GM19455 (cell line): ENCODE data around the gene MAS1L.

ENCODE experiments used
- ATAC-seq: cut with Tn5 transposase; IDR thresholded peaks from one replicate; pipeline ENCODE4 v1.9.1; 2021; ENCODE audit not compliant: unreplicated experiment

MAS1L gene, protein sequence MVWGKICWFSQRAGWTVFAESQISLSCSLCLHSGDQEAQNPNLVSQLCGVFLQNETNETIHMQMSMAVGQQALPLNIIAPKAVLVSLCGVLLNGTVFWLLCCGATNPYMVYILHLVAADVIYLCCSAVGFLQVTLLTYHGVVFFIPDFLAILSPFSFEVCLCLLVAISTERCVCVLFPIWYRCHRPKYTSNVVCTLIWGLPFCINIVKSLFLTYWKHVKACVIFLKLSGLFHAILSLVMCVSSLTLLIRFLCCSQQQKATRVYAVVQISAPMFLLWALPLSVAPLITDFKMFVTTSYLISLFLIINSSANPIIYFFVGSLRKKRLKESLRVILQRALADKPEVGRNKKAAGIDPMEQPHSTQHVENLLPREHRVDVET

DNA sequence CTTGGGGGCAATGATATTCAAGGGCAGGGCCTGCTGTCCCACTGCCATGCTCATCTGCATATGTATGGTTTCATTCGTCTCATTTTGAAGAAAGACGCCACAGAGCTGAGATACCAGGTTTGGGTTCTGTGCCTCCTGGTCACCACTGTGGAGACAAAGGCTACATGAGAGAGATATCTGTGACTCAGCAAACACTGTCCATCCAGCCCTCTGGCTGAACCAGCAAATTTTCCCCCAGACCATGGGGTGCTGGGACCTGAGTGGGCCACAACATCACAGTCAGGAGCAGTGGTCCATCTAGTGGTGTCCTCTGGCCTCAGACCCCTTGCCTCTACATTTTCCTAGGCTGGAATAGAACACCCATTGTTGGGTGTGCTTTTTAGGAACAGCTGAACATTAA, at the start of gene MAS1L:
Gene MAS1L, minus strand, starts transcription at position 297 of the 400 bp plus-strand sequence. Its CDS starts 54 bp downstream, at position 243.
- no peak for ATAC-seq

DNA sequence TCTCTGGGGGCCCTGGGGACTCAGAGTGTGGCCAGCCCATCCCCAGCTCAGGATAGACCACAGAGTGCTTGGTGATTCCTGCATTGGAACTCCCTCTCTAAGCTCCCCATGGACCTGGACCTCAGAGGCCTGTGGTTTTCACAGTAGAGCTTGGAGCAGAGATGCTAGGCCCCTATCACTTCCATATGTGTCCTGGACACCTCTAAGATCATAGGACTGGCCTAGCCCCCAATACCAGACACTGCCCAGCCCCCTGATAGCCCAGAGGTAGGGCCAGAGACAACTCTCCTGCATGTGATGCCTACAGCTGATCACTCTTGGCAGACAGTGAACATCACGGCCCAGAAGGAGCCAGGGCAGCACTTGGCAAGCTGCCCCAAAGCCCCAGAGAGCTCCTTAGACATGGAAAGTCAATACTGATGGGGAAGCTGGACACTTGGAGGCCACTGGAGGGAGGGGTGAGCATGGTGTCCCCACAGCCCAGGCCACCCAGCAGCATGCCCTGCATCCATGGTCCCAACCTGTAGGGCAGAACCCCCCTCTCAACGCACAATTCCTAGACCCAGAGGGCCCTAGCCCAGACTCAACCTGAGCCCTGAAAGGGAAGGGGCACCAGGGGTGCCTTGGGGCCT, 44.7 kb upstream of the MAS1L start:
- ATAC-seq, result no peak

DNA sequence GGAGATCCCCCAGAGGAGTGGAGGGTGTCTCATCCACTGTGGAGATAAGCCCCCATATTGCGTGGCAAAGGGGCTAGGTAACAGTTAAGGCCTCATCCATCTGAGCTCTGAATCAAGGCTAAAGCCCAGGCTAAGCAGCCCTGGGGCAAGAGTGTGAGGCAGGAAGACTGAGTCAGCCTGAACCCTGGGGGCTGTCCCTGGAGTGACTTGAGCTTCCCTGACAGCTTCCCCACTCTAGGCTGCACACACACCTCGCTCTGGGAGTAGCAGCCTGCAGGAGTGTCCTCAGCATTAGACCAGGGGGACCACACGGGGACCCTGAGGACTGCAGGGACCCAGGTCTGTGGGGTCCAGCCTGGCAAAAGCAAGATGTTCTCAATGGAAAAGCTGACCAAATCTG, 43.9 kb upstream of the MAS1L start:
- no peak for ATAC-seq

DNA sequence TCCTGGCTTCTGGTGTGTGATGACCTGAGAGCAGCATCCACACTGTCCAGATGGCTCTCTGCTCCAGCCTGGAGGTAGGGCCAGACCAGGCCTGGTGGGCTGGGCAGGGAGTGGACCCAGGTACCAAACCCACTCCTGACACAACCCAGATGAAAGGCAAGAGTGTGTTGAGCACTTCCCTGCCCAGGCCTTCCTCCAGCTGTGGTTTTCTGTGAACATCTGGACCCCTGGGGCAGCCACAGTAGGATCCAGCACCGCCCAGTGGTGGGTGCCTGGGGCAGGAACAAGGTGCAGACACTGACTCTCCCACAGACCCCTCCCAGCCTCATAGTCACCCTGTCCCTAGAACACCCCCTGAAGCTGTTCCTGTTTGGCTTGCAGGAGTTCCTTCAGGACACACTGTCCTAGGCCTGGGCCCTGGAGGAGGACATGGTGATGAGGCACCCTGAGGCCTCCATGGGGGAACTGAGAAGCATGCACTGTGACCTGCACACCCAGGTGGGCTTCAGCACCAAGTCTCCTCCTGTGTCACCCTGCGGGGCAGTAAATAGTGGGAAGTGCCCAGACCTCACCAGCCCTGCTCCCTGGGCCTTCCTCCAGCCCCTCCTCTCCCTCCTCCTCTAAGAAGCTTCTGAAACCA, 43.0 kb upstream of the MAS1L start:
- no peak for ATAC-seq

DNA sequence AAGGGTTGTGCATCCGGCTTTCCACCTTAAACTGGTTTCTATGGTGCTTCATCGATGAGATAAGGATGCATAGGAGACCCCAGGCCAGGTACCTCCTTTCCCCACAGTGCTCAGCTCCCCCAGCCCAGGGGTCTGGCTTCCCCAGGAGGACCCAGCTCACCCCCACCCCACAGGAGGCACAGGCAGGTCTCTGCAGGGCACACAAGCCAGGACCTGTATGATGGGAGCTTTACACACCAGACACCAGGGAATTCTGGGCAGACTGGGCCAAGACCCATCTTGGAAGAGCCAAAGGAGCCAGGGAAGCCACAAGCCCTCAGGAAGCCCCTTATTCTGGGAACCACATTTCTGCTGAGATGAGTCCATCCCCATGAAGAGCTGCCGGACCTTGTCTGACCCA, 42.2 kb upstream of the MAS1L start:
- ATAC-seq, result no peak

DNA sequence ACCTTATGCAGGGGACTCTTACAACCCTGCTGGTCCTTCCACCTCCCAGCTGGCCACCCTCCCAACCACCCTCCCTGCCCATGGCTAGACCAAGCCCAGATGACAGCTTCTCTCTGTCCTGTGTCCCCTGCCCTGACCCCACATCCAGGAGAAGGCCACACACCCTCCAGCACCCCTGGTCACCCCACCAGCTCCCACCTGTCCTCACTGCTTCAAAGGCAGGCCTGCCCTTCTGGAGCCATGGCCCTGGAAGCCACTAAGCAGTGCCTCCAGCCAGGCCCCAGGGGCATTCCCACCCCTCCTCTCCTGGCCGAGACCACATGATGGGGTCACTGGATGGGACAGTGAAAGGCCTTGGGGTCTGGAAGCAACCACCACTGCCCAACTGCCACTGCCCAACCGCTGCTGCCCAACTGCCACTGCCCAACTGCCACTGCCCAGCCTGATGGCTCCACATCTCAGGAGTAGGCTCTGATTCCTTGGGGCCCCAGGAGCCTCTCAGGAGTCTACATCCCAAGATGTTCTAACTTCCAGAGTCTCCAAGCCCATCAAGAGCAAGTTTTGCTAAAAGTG, 41.3 kb upstream of the MAS1L start:
- ATAC-seq, result no peak

DNA sequence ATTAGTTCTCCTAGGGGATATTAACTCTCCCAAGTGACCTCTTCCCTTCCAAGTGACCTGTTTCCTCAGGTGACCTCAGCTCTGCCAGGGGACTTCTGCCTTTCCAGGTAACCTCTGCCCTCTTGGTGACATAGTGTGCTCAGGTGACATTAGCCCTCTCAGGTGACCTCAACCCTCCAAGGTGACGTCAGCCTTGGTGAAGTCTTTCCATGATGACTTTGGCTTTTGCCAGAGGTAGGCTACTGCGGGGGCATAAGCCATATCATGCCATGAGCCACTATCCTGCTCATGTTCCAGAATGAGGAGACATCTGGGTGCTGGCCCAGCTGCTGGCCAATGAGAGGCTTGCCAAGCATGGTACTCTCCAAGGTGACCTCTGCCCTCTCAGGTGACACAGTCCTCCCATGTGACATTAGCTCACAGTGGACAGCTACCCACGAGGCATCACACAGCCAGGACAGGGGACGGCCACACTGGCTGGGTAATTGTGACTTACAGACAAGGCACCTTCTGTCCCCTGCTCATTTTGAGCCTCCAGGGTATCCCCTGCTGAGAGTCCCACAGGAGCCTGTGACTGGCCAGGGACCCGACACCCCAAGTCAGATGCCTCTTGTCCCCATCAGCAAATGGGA, 40.7 kb upstream of the MAS1L start:
- ATAC-seq, result no peak

DNA sequence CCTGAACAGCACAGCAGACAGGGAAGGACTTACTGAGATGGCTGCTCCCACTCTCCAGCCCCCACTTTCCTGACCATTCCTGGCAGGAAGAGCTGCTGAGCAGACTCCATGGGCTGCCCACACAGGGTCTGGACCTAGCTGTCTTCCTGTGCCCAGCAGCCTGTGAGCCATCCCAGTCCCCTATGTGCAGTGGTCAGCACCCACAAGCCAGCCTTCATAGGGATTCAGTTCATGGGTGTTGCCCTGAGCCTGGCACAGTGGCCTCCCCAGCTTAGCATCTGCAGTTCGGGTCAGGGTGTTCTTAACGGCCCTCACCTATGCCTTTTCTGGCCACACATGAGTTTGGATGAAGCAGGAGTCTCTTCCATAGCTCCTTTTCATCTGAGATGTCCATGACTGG, 39.8 kb upstream of the MAS1L start:
- no peak for ATAC-seq

DNA sequence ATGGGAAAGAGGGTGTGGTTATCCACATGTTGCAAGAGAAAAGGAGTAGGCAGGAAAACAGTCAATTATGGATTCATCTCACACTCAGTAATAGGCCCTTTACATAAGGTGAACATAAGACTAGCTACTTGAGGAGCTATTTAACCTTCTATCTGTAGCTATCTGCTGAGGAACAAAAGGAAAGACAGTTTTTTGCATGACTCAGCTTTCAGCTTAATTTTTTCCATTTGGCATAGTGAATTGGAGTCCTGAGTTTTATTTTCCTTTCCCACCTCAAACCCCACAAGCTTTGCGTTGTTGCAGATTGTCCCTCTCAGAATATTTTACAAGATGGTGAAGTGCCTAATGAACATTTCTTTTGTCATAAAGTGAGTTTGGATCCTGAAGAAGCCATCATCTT, 39.4 kb upstream of the MAS1L start:
- no peak for ATAC-seq

DNA sequence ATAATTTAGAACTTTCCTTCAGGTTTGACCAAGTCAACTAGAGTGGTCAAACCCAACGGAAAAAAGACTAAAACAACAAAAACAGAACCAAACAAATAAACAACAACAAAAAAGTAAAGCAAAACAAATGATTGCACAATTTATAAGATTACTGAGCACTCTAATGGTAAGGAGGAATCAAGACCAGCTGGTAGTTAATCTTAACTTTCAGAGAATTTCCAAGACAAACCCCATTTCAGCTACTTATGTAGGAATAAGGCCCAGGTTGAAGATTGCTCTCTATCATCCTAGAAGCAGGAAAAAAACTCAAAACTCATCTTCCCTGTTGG, 37.5 kb upstream of the MAS1L start:
- ATAC-seq, result no peak

DNA sequence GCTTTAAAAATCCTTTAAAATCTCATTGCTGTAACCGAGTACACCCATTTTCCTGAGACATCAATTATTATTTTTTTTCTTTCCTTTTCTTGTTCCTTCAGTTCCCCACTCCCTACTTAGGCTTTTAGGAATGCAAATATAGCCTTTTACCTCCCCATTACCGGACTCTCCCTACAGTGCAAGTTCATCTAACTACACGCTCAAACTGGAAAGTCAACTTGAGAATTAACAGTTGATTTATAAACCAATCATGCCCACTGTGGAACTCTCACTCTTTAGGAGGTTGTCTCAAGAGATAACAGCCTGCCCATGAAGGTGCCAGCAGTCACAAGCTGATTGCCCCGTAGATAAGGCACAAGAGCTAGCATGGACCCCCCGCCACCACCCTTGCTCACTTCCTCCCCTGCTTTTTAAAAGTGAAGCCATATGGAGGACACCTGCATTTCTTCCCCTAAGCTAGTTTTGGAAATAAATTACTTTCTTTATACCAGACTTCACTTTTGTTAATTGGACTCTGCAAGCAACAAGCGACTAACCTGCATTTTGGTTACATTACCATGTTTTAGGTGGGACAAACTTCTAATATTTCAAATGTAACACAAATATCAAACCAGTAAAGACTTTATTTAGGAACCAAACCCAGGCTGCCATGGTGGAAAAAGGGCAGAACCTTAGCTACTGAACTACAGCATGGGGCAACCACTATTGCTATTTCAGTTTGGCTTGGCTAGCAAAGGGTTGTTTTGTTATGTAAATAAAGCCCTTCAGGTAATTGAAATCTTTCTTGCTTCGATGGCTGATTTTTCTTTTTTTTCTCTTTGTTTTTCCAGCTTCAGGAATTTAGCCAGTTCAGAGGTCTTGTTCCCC, 36.9 kb upstream of the MAS1L start:
- ATAC-seq, result no peak

DNA sequence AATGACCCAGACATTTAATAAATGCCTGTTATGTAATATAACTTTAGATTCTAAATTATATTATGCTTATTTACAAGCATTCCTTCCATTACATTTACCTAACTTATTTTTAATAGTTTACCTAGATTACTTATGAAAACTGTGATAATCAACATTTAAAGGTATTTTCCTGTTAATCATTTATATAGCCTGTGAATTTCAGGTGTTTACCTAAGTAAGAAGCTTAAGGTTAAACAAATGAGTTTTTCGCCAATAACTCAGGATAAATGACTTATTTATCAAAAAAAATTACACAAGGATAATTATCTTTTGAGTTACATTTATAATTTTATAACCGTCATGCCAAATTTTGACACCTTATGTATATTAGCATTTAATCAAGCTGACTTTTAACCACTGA, 36.3 kb upstream of the MAS1L start:
- no peak for ATAC-seq

DNA sequence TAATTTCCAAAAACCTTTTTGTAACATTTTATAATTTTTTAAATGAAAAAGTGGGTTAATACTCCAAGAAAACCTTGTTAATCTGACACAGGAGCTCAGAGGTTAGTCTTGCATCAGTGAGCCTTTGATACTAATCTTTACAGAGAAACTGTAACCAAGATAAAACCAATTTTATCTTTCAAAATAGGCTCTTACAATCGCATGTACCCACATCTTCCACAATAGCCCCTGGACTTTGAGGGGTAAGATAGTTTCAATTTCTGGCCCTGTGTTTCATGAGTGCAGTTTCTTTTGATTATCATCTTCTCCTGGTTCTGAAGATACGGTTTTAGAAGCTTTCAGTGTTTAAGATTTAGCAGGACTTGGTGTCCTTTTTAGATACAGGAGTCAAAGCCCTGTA, 34.5 kb upstream of the MAS1L start:
- ATAC-seq, result no peak

DNA sequence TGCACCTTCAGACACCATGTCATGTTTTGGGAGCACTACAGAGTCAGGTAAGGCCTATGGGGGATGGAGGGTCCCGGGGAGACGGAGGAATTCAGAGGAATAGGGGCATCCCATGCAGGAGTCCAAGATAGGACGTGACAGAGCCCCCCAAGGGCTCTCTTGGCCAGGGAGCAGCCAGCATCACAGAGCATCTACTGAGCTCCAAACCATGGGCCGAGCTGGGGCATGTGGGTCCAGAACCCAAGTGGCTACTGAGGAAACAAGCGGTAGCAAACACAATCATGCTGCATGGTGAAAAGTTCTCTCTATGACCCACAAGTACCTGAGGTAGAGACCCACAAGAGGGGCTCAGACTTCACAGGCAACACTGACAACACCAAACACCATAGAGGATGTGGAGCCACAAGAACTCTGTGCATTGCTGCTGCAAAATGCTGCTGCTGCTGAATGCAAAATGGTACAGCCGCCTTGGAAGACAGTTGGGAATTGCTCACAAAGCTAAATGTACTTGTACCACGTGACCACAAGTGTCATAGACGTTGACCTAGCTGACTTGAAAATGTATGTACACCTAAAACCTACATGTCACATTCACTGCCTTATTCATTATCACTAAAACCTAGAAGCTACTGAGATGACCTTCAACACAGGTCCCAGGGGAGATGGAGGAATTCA, 33.4 kb upstream of the MAS1L start:
- no peak for ATAC-seq

DNA sequence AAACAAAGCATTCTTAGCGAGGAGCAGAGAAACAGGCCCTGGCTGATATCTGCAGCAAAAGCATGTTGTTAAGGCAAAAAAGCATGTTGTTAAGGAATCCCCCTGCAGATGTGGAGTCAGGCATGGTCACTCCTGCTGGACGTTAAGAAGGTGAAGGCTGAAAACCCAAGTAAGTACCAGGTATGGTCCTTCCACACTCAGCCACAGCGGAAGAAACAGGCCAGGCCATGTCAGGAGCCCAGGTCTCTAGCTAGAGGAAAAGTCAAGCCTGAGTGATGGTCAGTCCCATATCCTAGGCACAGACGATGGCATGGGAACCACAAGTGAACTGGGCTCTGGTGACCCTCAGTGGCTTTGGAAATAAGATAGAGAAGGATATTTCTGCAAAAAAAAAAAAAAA, 32.5 kb upstream of the MAS1L start:
- ATAC-seq, result no peak

DNA sequence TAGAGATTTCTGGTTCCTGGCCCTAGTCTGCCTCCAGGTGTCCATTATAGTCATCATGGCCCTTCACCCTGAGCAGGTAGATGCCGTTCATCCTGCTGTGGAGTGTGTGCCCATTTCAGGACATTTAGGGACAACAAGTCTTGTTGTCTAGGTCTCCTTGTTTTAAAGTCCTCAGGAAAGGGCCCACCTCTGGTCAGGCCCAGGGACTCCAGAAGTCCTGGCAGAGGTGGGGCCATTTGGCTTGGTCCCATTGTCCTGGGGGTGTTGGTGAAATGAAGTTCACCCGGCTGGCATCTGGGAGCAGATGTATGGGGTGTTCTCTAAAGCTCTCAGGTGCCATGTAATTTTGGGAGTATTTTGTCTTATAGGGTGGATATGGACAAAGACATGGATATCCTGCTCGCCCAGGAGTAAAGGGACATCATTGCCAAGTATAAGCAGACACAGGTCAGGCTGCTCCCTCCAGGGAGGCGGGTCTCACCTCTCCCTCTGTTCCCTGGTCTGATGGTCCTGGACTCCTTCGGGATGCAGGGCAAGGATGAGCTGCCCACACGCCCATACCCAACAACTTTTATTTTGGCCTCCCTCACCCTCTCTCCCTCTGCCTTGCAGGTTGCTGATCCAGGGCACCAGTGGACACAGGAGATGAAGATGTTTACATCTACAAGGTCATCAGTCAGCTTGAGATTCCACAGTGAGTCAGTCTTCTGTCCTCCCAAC, 31.7 kb upstream of the MAS1L start:
- ATAC-seq, result no peak

DNA sequence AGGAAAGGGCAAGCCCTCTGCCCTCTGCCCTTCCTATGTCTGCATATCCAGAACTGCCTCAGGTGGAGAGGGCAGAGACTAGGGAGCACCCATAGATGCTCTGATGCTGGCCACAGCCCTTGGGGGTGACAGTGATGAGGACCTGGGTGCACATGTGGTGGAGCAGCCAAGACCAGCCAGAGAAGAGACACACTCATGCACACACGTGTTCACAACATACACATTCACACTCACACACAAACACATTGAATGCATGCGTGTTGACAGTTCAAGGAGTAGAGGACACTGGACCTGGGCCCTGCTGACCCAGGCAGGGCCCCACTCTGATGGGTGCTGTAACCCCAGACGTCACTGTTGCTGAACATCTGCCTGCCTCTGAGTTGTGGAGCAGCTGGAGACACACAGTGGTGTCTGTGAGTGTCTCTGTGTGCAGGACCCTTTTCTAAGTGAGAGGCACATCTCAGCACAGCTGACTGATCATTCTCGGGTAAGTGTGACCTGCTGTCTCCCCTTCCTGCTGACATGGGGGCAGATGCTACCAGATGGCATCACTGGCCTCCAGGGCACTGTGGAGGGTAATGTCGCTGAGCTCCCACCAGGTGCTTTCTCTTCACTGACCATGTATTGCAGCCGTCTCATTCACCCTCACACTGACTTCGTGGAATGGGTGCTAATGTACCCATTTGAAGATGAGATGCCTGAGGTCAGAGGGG, 30.1 kb upstream of the MAS1L start:
- ATAC-seq, result no peak

DNA sequence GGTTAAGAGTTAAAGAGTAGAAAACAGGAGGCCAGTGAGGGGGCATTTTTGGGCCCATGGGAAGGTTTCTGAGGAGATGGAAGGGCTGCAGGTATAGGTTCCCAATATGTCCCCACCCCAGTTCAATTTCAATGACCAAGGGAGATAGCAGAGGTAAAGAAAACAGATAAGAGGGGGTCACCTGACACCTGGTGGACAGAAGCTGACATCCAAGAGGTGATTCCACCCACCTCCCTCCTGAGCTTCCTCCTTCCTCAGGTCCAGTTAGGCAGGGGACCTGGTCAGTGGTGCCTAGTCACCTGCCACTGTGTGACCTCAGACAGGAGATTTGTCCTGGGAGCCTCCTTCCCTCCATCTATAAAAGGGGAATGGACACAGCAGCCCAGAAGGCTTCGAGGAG, 29.5 kb upstream of the MAS1L start:
- no peak for ATAC-seq

DNA sequence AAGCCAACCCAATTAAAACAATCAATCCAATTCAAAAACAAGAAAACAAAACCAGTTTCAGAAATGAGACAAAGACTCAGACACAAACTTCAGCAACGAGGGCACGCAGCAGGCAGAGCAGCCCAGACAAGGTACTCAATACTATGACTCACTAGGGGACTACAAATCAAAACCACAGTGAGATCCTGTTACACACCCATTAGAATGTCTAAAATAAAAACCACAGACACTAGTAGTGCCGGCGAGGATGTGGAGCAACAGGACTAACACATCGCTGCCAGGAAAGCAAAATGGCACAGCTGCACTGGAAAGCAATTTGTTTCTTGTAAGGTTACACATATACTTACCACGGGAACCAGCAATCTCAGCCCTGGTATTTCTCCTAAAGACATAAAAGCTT, 28.4 kb upstream of the MAS1L start:
- ATAC-seq, result no peak
